Activated T-helper 9 cell treated with anti-CD3 and anti-CD28 coated beads, Interleukin-2, amount 50 U/mL, for 16 hours (primary cell): ENCODE data around the gene NR2C1.
"Not testable (repeated sequence)": the region's sequence is repeated elsewhere in the genome, so short reads cannot be mapped to it uniquely, and the experiment has no call there.

Experiments
- DNase-seq: peaks from one replicate; pipeline ENCODE4 v3.0.0-alpha.2; 2020; ENCODE audit warnings: low read depth

Gene NR2C1

GRCh38 chr12:95002754-95003153 lies 70.7 kb downstream of the NR2C1 start:
- no peak for DNase-seq

GRCh38 chr12:94998326-94998725 lies 75.1 kb downstream of the NR2C1 start:
- no peak for DNase-seq

- no peak for DNase-seq
These were observed 75.7 kb downstream of the NR2C1 start for GRCh38 chr12:94997726-94998125.

- no peak for DNase-seq
These were observed 76.4 kb downstream of the NR2C1 start for GRCh38 chr12:94997061-94997460.

- DNase-seq: no peak
These were observed 79.1 kb downstream of the NR2C1 start for GRCh38 chr12:94994312-94994711.

GRCh38 chr12:94993855-94994254 lies 79.6 kb downstream of the NR2C1 start:
- DNase-seq: not testable (repeated sequence)

GRCh38 chr12:94990222-94990621 lies 83.2 kb downstream of the NR2C1 start:
- DNase-seq: no peak

GRCh38 chr12:94988471-94988870 lies 84.9 kb downstream of the NR2C1 start:
- DNase-seq: no peak

GRCh38 chr12:94987801-94988200 lies 85.6 kb downstream of the NR2C1 start:
- no peak for DNase-seq

GRCh38 chr12:94987076-94987669 lies 86.2 kb downstream of the NR2C1 start:
- DNase-seq: no peak

GRCh38 chr12:94985099-94985498 lies 88.3 kb downstream of the NR2C1 start:
- DNase-seq: not testable (repeated sequence)

- DNase-seq: no peak
These were observed 90.1 kb downstream of the NR2C1 start for GRCh38 chr12:94983321-94983720.

- DNase-seq: no peak
These were observed 91.0 kb downstream of the NR2C1 start for GRCh38 chr12:94982456-94982855.

- DNase-seq: no peak
These were observed 92.8 kb downstream of the NR2C1 start for GRCh38 chr12:94980577-94980976.

GRCh38 chr12:94979941-94980340 lies 93.5 kb downstream of the NR2C1 start:
- no peak for DNase-seq

GRCh38 chr12:94977766-94978468 lies 95.5 kb downstream of the NR2C1 start:
- DNase-seq: no peak

GRCh38 chr12:94973221-94973620 lies 100.2 kb downstream of the NR2C1 start:
- no peak for DNase-seq

GRCh38 chr12:94972795-94973194 lies 100.6 kb downstream of the NR2C1 start:
- DNase-seq: no peak

- DNase-seq: no peak
These were observed 101.5 kb downstream of the NR2C1 start for GRCh38 chr12:94971923-94972322.

- no peak for DNase-seq
These were observed 102.9 kb downstream of the NR2C1 start for GRCh38 chr12:94970560-94970959.
